OCI-LY7 (cell line): ENCODE data around the gene DGKD. TPM values are rescaled to one million over a fixed set of nuclear protein-coding genes. Genes with fewer than 3 reads are reported as not detected.

Source experiments
- BruUV-seq: library from RNA; stranded (reverse); fragments of 400-500 nt; replicated peaks from 2 replicates; lab custom pipeline; 2021; lab: Mats Ljungman, UMichigan
- CTCF ChIA-PET: fragments of 300-600 bp; sonication (Branson Sonifier 250); formaldehyde crosslinking; loops from one replicate; lab custom pipeline; 2022; ENCODE audit warnings: antibody characterized with exemption; ENCODE audit not compliant: unreplicated experiment; lab: Charles Lee
- POLR2A ChIA-PET: fragments of 300-600 bp; sonication (Branson Sonifier 250); formaldehyde crosslinking; loops from one replicate; lab custom pipeline; 2022; ENCODE audit warnings: antibody characterized with exemption; lab: Charles Lee
- DNase-seq: peaks from one replicate; pipeline ENCODE4 v3.0.0-alpha.2; 2015; ENCODE audit warnings: low spot score
- H2AFZ ChIP-seq: fragments of 200-600 bp; sonication (generic), shearing (Covaris generic); 2 replicates; pipeline ENCODE4 v1.6.1; 2014; ENCODE audit warnings: mild to moderate bottlenecking, antibody characterized with exemption, low read length, moderate library complexity
- H3K27ac ChIP-seq: fragments of 200-600 bp; sonication (generic); 2 replicates; pipeline ENCODE4 v1.5.1; 2014; ENCODE audit warnings: mixed run types, low read depth, mild to moderate bottlenecking, moderate library complexity, low read length, inconsistent platforms; ENCODE audit not compliant: poor library complexity, severe bottlenecking
- H3K36me3 ChIP-seq: fragments of 200-600 bp; sonication (generic); 2 replicates; pipeline ENCODE4 v1.6.1; 2014; ENCODE audit warnings: mild to moderate bottlenecking, antibody characterized with exemption, low read length, moderate library complexity, mixed read lengths; ENCODE audit not compliant: insufficient read depth
- H3K4me1 ChIP-seq: fragments of 200-600 bp; sonication (generic); 2 replicates; pipeline ENCODE4 v1.5.1; 2014; ENCODE audit warnings: mild to moderate bottlenecking, low read length; ENCODE audit not compliant: insufficient read depth, poor library complexity, severe bottlenecking
- H3K4me2 ChIP-seq: fragments of 200-600 bp; sonication (generic); 2 replicates; pipeline ENCODE4 v1.6.1; 2014; ENCODE audit warnings: mild to moderate bottlenecking, low read length
- H3K4me3 ChIP-seq: fragments of 200-600 bp; sonication (generic); 2 replicates; pipeline ENCODE4 v1.5.1; 2014; ENCODE audit warnings: mild to moderate bottlenecking, low read depth, low read length; ENCODE audit not compliant: poor library complexity, severe bottlenecking
- H3K79me2 ChIP-seq: fragments of 200-600 bp; sonication (generic); 2 replicates; pipeline ENCODE4 v1.6.1; 2016; ENCODE audit warnings: low read depth, mild to moderate bottlenecking, low read length, moderate library complexity, mixed read lengths; ENCODE audit not compliant: insufficient read depth
- H3K9me2 ChIP-seq: fragments of 200-600 bp; sonication (generic); 2 replicates; pipeline ENCODE4 v1.6.1; 2016; ENCODE audit warnings: mild to moderate bottlenecking, low read length, mixed read lengths; ENCODE audit not compliant: insufficient read depth
- H3K9me3 ChIP-seq: fragments of 200-600 bp; sonication (generic); 2 replicates; pipeline ENCODE4 v1.6.1; 2014; ENCODE audit warnings: mild to moderate bottlenecking, mixed run types, low read length, mixed read lengths
- H4K20me1 ChIP-seq: fragments of 200-600 bp; sonication (generic); 2 replicates; pipeline ENCODE4 v1.6.1; 2014; ENCODE audit warnings: mild to moderate bottlenecking, antibody characterized with exemption, low read length, moderate library complexity, mixed read lengths; ENCODE audit not compliant: insufficient read depth
- CTCF ChIP-seq: fragments of 200-600 bp; sonication (generic); conservative IDR thresholded peaks from 2 replicates; pipeline ENCODE4 v1.5.1; 2014; ENCODE audit warnings: mild to moderate bottlenecking, antibody characterized with exemption, low read length, moderate library complexity, mixed read lengths
- EZH2phosphoT487 ChIP-seq: fragments of 200-600 bp; sonication (generic); IDR thresholded peaks from 2 replicates; pipeline ENCODE4 v1.6.1; 2018; ENCODE audit warnings: low read depth, borderline replicate concordance, mild to moderate bottlenecking, mixed run types, antibody characterized with exemption, low read length, moderate library complexity, mixed read lengths
- intact Hi-C: fragments of 100-400 bp; cut with micrococcal nuclease; formaldehyde crosslinking; loops from one replicate; pipeline ENCODE4 v1.10.0; 2022; ENCODE audit not compliant: unreplicated experiment
- total RNA-seq, 2 experiments: library from RNA; depleted of rRNA in 1 of 2; stranded (reverse); fragments of >200 nt in 1 of 2; shearing (Covaris generic) in 1 of 2; gene quantifications; 2 replicates each; pipeline ENCODE4 v1.2.3, GENCODE V29; 2014 to 2022

Gene DGKD
- total RNA-seq, 2 experiments from 2014 or later = 62.9 to 271 TPM

- Histone ChIP-seq H3K4me3 (peak overlapping the region; percentile 88), H3K4me1 (peaks cover 76% of the 10 kb centered on the region), H3K9me2 (no peaks in the 10 kb centered on the region), H3K79me2 (peaks cover 87% of the 10 kb centered on the region), H2AFZ (no peak overlapping the region), H4K20me1 (peaks cover 25% of the 10 kb centered on the region; the same call in 1 of the 2 replicates), H3K4me2 (peak overlapping the region; percentile 84), H3K9me3 (peaks cover 5% of the 10 kb centered on the region; the same call in 1 of the 2 replicates), H3K36me3 (peaks cover 74% of the 10 kb centered on the region), H3K27ac (peak overlapping the region; percentile 62)
- ChIA-PET CTCF (no interaction called here), POLR2A (interaction anchor here (2.0 to 3.7 kb wide), 3 partner anchors 19 to 27 kb away, joined by 4 to 38 read pairs (median 9); no protein-coding TSS in a partner anchor)
- intact Hi-C loops = loop anchor here (5.0 to 10.0 kb wide), 2 partner anchors 92 to 274 kb away; no protein-coding TSS in a partner anchor
- TF ChIP-seq CTCF = no peak
- DNase-seq = no peak
- BruUV-seq = no TSS peak
These were observed 4.7 kb downstream of the DGKD start for GRCh38 chr2:233358947-233359346.

- peaks cover 93% of the 10 kb centered on the region for H3K79me2 ChIP-seq
- CTCF ChIA-PET = interaction anchor here (1.1 kb wide), 1 partner anchor 29 kb away, joined by 3 read pairs; no protein-coding TSS in a partner anchor
These were observed 5.5 kb downstream of the DGKD start for GRCh38 chr2:233359823-233360222.

More at GRCh38 chr2:233359823-233360222, 5.5 kb downstream of the DGKD start:
- peaks cover 14% of the 10 kb centered on the region; the same call in 1 of the 2 replicates for H3K9me3 ChIP-seq
- POLR2A ChIA-PET = interaction anchor here (0.6 to 3.7 kb wide), 3 partner anchors 18 to 25 kb away, joined by 4 to 38 read pairs (median 4); no protein-coding TSS in a partner anchor
- no peak for DNase-seq
- H3K27ac ChIP-seq = peak overlapping the region; percentile 14
- no peak for TF ChIP-seq EZH2phosphoT487
- no peak for TF ChIP-seq CTCF
- peaks cover 83% of the 10 kb centered on the region for H3K4me1 ChIP-seq
- peaks cover 25% of the 10 kb centered on the region; the same call in 1 of the 2 replicates for H4K20me1 ChIP-seq
- H3K4me3 ChIP-seq = no peak overlapping the region
- intact Hi-C loops = loop anchor here (5.0 to 10.0 kb wide), 2 partner anchors 93 to 275 kb away; no protein-coding TSS in a partner anchor
- H2AFZ ChIP-seq = no peak overlapping the region
- no peaks in the 10 kb centered on the region for H3K9me2 ChIP-seq
- H3K36me3 ChIP-seq = peaks cover 83% of the 10 kb centered on the region
- BruUV-seq = no TSS peak
- H3K4me2 ChIP-seq = peak overlapping the region; percentile 84
